Measurements from ENCODE around the gene OR2V1.

The OR2V1 gene

GRCh38 chr5:181121675-181122561 is 9.1 kb downstream of the OR2V1 start:
- Histone ChIP-seq H3K27me3 (peaks cover 64% of the 10 kb centered on the region), H3K36me3 (no peaks in the 10 kb centered on the region), H3K9me3 (no peaks in the 10 kb centered on the region), H3K4me1 (ENCODE audit: control insufficient read depth in 1 of 2, insufficient read depth in 1 of 2, low read depth in 1 of 2, low read length in 1 of 2) (peaks cover 0 to 7% of the 10 kb centered on the region in 2 experiments), H3K4me3 (ENCODE audit: low read depth in 1 of 2, low read length in 1 of 2) (no peak overlapping the region), H3K27ac (no peak overlapping the region)
- no peak for TF ChIP-seq CTCF (IDR thresholded peaks at IDR 0.05)

GRCh38 chr5:181120761-181121160 is 10.2 kb downstream of the OR2V1 start:
- Histone ChIP-seq H3K36me3 (no peaks in the 10 kb centered on the region), H3K27ac (no peak overlapping the region), H3K27me3 (peaks cover 73% of the 10 kb centered on the region), H3K4me1 (ENCODE audit: control insufficient read depth in 1 of 2, insufficient read depth in 1 of 2, low read depth in 1 of 2, low read length in 1 of 2) (peaks cover 0 to 7% of the 10 kb centered on the region in 2 experiments), H3K9me3 (no peaks in the 10 kb centered on the region), H3K4me3 (ENCODE audit: low read depth in 1 of 2, low read length in 1 of 2) (no peak overlapping the region)
- TF ChIP-seq CTCF (IDR thresholded peaks at IDR 0.05), result no peak

- H3K4me1 ChIP-seq (ENCODE audit: control insufficient read depth in 1 of 2, insufficient read depth in 1 of 2, low read depth in 1 of 2, low read length in 1 of 2), result peaks cover 0 to 7% of the 10 kb centered on the region in 2 experiments
- H3K27me3 ChIP-seq, result peaks cover 77% of the 10 kb centered on the region
- no peak for TF ChIP-seq CTCF (IDR thresholded peaks at IDR 0.05)
- no peak overlapping the region for H3K4me3 ChIP-seq (ENCODE audit: low read depth in 1 of 2, low read length in 1 of 2)
- no peak overlapping the region for H3K27ac ChIP-seq
- no peaks in the 10 kb centered on the region for H3K9me3 ChIP-seq
- no peaks in the 10 kb centered on the region for H3K36me3 ChIP-seq
Measured at GRCh38 chr5:181120306-181120705, 10.7 kb downstream of the OR2V1 start.

GRCh38 chr5:181119105-181119504 is 11.9 kb downstream of the OR2V1 start:
- H3K9me3 ChIP-seq, result no peaks in the 10 kb centered on the region
- H3K4me3 ChIP-seq (ENCODE audit: low read depth in 1 of 2, low read length in 1 of 2), result no peak overlapping the region
- H3K36me3 ChIP-seq, result no peaks in the 10 kb centered on the region
- H3K27me3 ChIP-seq, result peaks cover 89% of the 10 kb centered on the region
- no peak overlapping the region for H3K27ac ChIP-seq
- H3K4me1 ChIP-seq (ENCODE audit: control insufficient read depth in 1 of 2, insufficient read depth in 1 of 2, low read depth in 1 of 2, low read length in 1 of 2), result peaks cover 0 to 7% of the 10 kb centered on the region in 2 experiments
- TF ChIP-seq CTCF (IDR thresholded peaks at IDR 0.05), result no peak

- Histone ChIP-seq H3K36me3 (no peaks in the 10 kb centered on the region), H3K27ac (no peak overlapping the region), H3K27me3 (peaks cover 93% of the 10 kb centered on the region), H3K4me1 (ENCODE audit: control insufficient read depth in 1 of 2, insufficient read depth in 1 of 2, low read depth in 1 of 2, low read length in 1 of 2) (peaks cover 0 to 7% of the 10 kb centered on the region in 2 experiments), H3K4me3 (ENCODE audit: low read depth in 1 of 2, low read length in 1 of 2) (no peak overlapping the region), H3K9me3 (no peaks in the 10 kb centered on the region)
- no peak for TF ChIP-seq CTCF (IDR thresholded peaks at IDR 0.05)
Measured at GRCh38 chr5:181118369-181118768, 12.6 kb downstream of the OR2V1 start.

All from neutrophil (primary cell).